H1 (cell line): Measurements from ENCODE around the gene ARHGAP10. TPM values are rescaled to one million over a fixed set of nuclear protein-coding genes. Genes with fewer than 3 reads are reported as not detected.

Source experiments
- CBX8 ChIP-seq: fragments of 300-800, 300-1000 bp; sonication (generic); IDR thresholded peaks from 2 replicates; pipeline ENCODE4 v1.7.1; 2016; ENCODE audit warnings: low read depth, low read length, borderline replicate concordance
- CHD2 ChIP-seq: IDR thresholded peaks from 2 replicates; pipeline ENCODE4 v1.6.1; 2012; ENCODE audit warnings: low read length, improper control_type of control experiment
- CTBP2 ChIP-seq: IDR thresholded peaks from 2 replicates; pipeline ENCODE4 v1.7.0; 2011; ENCODE audit warnings: borderline replicate concordance, mild to moderate bottlenecking, moderate library complexity, mixed read lengths, low read length; ENCODE audit not compliant: insufficient read depth, insufficient read length
- POU5F1 ChIP-seq: IDR thresholded peaks from 2 replicates; pipeline ENCODE4 v1.6.1; 2011; ENCODE audit warnings: low read depth, mild to moderate bottlenecking, low read length, moderate library complexity
- SP1 ChIP-seq: IDR thresholded peaks from 2 replicates; pipeline ENCODE4 v1.6.1; 2011; ENCODE audit warnings: low read depth, low read length
- SP4 ChIP-seq: IDR thresholded peaks from 2 replicates; pipeline ENCODE4 v1.6.1; 2012; ENCODE audit warnings: low read length, inconsistent platforms
- SRF ChIP-seq: IDR thresholded peaks from 2 replicates; pipeline ENCODE4 v1.6.1; 2011; ENCODE audit warnings: mild to moderate bottlenecking, low read depth, low read length, moderate library complexity
- polyA plus RNA-seq, 7 experiments: library from polyadenylated mRNA; depleted of rRNA in 3 of 7; stranded (reverse) in 5 of 7; unstranded in 2 of 7; fragments of >200 nt in 5 of 7; fragments of 200-250 nt in 2 of 7; gene quantifications; 1 replicate in 5 of 7; 2 replicates in 1 of 7; 4 replicates in 1 of 7; pipeline versions ENCODE4 v1.2.1 to v1.2.3, GENCODE V29; 2011 to 2013; ENCODE audit warnings: missing spikeins in 2 of 7, mixed read lengths in 2 of 7
- total RNA-seq: library from RNA; stranded (reverse); fragmentation: NEBNext Ultra II Directional; extraction: Animal tissue kit (Norgen Biotek cat#: 25700); gene quantifications from 2 replicates; pipeline ENCODE4 v1.2.1, GENCODE V29; 2021

ARHGAP10 gene
- total and polyA plus RNA-seq, 2 of the 8 experiments (the other 6 are each of a cell fraction or from before 2014, with no cell fraction given), result 3.7 to 6.1 TPM

DNA sequence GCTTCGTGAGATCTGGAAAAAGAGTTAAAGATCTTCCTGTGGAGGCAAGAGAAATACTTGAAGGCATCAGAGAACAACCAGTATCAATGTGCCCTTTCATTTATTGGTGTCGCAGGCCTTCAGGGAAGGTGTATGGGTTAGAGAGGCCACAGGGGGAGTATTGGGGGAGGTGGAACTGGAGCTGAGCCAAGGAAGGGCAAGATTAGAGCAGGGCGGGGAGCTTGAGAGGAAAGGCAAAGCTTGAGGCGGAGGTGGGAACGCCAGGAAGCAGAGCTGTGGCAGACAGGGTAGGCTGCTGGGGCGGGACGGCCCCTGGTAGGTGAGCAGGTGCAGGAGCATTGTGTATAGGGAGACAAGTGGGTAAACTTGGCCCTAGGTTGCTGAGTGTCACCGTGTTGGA, 329.9 kb downstream of the ARHGAP10 start (continued):
- TF ChIP-seq CHD2, result no peak
- no peak for TF ChIP-seq SP4
- TF ChIP-seq CTBP2, result no peak
- TF ChIP-seq SRF, result no peak
- TF ChIP-seq POU5F1, result no peak
- TF ChIP-seq SP1, result no peak
- no peak for TF ChIP-seq CBX8
- TF ChIP-seq, all 59 proteins: peak for 0
